Fibroblast of skin of back (primary cell): ENCODE results near the gene NCK2.

Experiments used
- DNase-seq: peaks from one replicate; pipeline ENCODE4 v3.0.0-alpha.2; 2013

NCK2 gene

DNA sequence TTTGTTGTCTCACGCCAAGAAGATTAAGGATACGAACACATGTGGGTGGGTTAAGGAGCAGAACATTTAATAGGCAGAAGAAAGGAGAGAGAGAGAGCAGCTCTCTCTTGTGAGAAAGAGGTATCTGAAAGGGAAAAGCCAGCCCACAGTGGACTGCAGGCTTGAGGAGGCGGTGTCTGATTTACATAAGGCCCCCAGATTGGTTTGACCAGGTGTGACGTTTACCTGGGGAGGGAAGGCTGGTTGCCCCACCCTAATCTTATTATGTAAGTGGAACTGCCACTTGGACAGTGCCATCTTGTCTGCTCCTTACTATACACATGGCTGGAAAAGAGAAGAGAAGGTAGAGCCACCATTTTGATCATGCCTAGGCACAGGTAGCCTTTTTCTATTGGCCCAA is 189.2 kb downstream of the NCK2 start:
- no peak for DNase-seq

DNA sequence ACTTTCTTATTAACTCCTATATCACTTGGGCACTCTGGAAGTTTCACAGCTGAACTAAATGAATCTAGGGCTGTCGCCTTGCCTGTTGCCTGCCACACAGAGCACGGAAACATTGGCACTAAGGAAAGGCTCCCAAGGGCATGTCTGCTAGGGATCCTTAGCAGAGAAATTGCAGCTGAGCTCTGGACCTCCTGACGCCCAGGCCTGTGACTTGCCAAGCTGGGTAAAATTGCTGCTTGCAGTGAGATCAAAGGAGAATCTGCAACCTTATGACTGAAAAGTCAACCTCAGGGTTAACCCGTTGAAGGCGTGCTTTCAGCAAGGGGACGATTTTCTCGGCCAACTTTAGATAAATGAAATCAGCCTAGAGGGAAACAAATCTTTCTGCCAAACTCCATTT is 189.8 kb downstream of the NCK2 start:
- no peak for DNase-seq

GRCh38 chr2:105935063-105935462 is 190.4 kb downstream of the NCK2 start:
- DNase-seq: no peak

- no peak for DNase-seq
Observed at GRCh38 chr2:105936954-105937353, 192.2 kb downstream of the NCK2 start.

GRCh38 chr2:105937498-105938097 is 192.9 kb downstream of the NCK2 start:
- DNase-seq: no peak
